ENCODE results near the gene DNM3.

Gene DNM3

DNA sequence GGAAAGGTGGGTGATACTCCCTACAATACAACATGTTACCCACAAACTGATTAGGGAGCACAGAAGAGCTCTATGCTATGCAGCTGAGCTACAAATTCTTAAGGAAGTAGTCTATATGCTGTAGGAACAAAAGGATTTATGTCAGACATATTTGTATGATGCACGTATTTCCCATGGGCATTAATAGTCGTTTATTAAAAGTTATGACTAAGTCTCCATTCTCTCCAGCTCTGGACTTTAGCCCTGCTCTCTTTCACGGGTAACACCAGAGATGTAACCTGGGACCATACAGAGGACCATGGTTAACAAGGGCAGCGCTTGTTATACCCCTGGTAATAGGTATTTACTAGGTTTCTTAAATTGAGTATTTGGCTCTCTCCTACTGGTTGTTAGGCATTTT, 411.0 kb downstream of the DNM3 start:
- in situ Hi-C loops (cut with HindIII; ENCODE audit: low sequenced_read_pairs), result no loop called here

DNA sequence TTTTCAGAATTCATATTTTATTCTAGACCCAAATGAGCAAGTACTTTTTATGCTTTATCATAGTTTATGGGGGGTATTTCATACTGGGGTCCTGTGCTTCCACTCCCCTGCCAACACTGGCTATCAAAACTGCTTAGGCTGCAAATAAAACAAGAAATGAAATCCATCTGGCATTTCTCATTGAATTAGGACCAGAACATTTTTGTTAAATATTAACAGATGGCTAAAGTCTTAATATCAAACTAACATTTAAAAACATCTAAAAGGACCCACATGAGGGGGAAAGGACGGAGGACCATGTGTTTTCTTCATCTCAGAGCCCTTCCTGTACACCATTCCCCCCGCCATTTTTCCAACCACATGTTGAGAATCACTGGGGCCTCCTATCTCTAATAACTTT, 411.7 kb downstream of the DNM3 start:
- in situ Hi-C loops (cut with HindIII; ENCODE audit: low sequenced_read_pairs), result no loop called here

DNA sequence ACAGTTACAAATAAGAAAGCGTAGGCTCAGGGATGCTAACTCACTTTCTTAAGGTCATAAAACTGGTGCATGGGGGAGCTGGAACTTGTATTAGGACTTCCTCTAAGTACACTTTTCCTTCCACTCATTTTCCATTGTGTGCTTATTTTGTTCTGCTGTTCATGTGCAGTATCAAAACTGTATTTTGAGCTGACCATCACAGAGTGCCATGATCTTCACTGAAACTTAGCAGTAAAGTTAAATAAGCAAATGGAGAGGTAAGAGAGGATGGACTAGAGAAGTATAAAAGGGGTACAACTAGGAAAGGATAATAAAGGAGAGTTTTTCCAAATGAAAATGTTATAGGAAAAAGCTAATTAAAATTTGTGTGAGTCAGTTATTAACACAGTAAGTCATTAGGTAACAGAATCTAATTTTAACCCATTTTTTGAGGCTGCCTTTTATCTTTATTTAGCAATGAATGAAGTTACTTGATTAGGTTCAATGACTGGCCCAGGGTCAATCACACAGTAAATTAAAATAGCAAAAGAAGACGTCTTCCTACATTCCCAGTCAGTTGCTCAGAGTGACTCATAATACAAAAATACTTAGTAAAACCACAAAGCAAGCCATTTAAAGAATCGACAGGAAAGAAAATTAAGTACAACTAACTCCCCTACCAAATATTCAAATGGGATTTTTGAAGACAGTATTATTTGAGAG, 413.4 kb downstream of the DNM3 start:
- in situ Hi-C loops (cut with HindIII; ENCODE audit: low sequenced_read_pairs), result no loop called here

DNA sequence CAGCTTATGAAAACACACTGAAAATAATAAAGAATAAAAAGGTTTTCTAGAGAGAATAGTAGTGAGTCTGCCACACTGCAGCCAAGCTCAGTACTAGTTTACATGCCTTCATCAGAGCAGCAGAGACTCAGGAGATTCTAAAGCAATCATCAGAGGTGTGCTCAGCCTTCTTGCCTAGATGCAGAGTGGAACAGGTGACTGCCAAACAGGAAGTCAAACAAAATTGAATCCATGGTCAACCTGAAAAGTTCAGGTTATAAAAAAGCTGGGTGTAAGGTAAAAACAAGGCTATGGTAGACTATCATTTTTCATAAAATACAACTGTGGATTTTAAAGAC, 413.9 kb downstream of the DNM3 start:
- in situ Hi-C loops (cut with HindIII; ENCODE audit: low sequenced_read_pairs), result no loop called here

DNA sequence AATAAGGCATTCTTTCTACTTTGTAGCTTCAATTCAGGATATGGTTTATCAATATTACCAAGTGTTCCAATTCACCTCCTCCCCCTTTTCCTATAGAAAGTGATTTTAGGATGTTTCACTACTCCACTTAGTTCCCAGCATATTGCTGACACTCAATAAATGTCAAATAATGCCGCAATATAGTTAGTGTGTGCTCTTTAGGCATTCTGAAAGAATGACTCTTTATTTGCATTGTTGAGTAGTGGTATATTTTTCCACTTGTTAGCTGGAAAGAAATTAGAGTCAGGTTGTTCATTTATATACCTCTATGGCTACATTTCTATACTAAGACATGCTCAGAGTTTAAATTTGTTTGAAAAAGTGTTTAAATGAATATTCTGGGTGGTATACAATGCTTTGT, 424.6 kb downstream of the DNM3 start:
- in situ Hi-C loops (cut with HindIII; ENCODE audit: low sequenced_read_pairs), result no loop called here

DNA sequence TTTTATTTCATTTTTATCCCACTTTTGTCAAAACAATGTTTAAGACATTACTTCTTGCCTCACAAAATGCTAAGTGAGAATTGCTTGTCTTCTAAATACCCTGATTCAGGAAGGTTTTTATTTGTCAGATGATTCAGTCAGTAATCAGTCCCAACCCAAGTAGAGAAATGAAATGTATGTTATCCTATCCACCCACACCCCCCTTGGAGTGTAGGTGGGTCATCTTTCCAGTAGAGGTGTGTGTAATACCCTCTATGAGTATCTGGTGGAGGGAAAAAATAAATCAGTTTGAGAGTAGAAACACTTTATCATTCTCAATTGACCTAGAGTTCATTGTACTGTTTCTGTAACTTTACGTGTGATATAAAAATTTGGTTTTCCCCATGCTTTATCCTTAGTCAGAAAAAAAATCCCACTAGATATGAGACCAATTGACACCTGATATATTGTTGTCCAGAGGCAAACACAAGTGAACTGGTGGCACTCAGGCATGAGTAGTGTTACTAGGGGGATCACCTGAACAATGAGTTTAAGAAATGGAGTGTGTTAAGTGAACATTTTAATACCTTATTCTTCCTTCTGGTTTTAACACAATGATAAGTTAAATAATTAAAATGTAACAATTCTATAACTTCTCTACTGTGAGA, 425.4 kb downstream of the DNM3 start:
- in situ Hi-C loops (cut with HindIII; ENCODE audit: low sequenced_read_pairs), result no loop called here

DNA sequence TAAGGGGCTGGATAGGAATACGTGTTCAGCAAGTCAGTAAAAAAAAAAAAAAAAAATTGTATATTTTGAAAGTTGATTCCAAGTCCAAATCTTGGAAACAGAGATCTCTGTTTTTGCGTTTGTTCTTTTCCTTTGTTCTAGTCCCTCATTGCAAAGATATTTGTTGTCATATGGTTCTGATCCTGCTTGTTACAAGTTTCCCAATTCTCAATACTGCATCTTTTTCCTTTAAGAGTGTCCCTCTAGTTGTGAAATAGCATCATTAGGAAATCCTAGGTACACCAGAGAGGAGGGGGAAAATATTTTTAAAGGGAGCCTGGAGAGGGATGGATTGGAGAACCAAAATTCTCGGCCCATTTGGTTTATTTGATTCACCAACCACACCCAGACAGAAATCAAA, 426.9 kb downstream of the DNM3 start:
- in situ Hi-C loops (cut with HindIII; ENCODE audit: low sequenced_read_pairs), result no loop called here

DNA sequence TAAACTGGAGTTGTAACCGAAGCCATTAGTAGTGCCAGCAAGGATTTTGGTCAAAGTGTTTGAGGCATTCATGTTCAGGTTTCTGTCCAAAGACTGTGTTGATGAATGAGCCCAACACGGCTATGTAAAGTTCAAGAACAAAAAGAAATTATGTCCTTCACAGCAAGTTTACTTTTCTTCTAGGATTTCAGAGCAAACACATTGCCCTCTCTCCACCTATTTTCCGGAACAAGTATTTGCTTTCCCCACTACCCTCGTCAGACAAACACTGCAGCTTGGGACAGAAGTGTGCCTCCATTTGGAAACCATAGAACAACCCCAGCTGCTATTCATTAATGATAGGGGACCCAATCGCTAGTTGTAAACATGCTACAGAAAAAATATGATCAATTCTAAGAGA, 427.8 kb downstream of the DNM3 start:
- in situ Hi-C loops (cut with HindIII; ENCODE audit: low sequenced_read_pairs), result no loop called here

DNA sequence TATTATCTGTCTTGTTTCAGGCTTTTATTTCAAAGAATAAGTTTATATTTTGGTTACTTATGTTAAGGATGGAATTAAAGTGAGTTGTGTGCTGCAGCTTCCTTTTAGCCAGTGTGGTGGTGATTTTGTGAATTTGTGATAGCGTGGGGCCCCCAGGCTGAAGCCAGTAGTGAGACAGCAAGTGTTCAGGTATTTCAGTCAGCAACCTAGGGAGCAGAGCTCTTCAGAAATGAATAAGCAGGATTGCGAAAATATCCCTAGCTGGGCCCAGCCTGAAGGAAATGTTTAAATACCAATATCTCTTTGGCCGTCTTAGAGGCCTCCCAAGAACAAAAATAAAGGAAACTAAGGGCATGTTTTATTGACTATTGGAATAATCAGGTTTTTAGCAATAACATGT, 428.3 kb downstream of the DNM3 start:
- in situ Hi-C loops (cut with HindIII; ENCODE audit: low sequenced_read_pairs), result no loop called here

DNA sequence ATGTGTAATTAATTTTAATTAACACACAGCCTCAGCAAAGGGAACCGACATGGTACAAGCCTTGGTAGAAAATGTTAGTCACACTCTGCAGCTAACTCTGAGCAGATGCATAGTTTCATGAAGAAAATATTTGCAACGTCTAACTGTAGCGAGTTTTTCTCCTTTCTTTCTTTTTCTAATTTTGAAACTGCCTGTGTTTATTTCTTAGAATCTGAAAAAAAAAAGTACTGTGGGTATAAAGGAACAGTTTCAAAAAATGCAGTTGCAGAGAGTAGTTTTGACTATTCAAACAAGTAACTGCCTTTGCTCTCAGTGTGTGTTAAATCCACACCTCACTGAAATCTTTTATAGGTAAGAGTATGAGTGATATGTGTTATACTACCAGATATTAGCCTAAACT, 429.3 kb downstream of the DNM3 start:
- in situ Hi-C loops (cut with HindIII; ENCODE audit: low sequenced_read_pairs), result no loop called here

DNA sequence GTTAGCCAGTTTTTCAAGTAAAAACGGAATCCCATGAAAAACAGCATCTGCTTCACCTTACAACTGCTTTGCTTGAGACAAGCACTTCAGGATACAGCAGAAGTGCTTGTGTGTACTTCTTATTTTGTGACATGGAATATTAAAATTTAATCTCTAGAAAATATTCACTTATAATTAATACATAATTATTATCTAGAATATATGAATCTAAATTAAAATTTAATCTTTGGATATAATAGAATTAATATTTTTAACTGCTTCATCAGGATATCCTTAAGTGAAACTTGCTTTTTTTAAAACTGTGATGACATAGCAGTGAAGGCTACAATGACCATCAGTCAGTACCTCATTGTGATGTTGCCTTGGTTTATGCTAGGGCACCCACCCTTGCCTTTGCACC, 430.8 kb downstream of the DNM3 start:
- in situ Hi-C loops (cut with HindIII; ENCODE audit: low sequenced_read_pairs), result no loop called here

DNA sequence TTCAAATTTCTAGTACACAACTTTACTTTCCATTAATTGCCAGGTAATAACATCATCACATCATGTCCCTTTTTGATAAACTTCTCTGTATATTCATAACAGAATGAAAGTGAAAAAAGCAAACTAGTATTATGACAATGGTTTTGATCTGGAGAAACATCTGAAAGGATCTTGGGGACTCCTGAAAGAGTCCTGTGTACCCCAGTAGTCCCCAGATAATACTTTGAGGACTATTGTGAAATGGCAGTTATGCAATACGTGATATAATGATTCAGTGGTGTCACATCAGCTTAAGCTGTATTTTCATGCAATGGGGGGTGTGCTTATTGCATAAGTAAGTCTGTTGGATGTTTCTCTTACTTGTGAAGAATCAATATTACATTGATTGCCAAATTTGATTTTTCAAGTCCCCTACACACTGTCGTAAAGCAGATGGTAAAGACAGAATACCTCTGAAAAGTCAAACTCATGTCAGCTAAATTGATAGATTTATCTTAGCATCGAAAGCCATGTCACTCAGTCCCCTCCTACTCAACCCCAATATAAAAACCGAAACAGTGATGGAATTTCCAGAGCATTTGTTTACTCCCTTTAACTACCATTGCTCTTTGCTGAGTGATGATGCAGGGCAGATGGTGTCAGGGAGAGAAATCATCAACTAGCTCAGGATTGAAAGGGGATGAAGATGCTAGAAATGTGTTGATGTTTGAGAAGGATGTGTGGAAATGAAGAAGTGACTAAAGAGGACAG, 432.5 kb downstream of the DNM3 start:
- in situ Hi-C loops (cut with HindIII; ENCODE audit: low sequenced_read_pairs), result no loop called here

DNA sequence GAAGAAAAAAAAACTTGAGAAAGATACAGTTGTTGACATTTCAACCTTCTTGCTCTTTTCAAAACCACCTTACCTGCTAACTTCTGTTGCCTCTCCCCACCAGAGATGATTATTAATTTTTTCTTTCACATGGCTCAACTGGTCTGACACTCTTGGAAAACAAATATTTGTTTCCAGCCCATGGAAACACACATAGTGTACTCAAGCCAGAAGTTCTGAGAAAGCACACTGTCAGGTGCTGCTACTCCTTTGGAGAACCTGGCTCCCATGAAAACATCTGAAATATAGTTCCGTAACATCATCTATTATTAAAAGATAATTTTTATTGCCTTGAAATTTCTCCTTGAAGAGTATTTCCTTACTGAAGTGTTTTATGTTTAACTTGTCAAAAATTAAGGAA, 434.2 kb downstream of the DNM3 start:
- in situ Hi-C loops (cut with HindIII; ENCODE audit: low sequenced_read_pairs), result no loop called here

DNA sequence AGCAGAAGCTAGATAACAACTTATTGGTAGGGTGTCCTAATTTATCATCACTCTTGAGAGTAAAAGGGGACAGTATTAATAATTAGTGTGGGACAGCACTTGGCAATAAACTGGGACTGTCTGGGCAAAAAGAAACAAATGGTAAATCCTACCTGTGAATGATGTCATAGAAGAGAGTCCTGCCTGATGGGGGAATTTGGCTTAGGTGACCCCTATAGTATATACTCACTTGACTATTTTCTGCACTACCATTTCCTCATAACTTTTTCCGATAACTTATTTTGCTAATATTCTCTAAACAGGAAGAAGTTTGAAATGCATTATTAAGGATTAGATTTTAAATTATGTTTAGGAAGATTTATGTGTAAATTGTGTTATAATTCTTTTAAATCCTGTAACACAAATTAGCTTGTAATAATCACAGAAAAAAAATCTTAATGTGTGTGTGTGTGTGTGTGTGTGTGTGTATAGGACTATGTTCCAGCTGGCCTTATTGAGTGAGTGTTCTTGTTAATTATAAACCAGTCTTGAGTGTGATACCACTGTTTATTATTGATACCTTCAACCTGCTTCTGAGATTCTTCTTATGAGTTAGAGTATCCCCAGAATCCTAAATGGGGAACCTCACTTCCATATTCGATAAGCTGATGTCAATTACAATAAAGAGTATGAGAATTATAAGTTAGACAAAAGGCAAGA, 435.0 kb downstream of the DNM3 start:
- in situ Hi-C loops (cut with HindIII; ENCODE audit: low sequenced_read_pairs), result no loop called here

DNA sequence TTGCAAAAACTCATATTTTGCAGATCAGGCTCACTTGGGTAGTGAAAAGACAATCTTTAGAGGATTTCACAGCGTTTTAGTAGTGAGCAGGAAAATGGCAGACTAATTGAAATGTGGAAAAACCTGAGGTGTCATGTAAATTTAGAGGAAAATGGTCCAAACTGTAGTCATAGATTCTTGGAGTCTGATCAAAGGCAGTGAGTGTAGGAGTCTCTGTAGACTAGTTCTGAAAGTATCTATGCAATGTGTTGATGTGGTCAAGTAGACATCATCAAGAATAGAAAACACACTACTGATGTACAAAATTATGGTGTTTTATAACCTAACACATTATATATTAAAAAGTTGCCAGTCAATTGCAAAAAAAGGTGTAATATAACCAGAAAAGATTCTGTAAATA, 436.0 kb downstream of the DNM3 start:
- in situ Hi-C loops (cut with HindIII; ENCODE audit: low sequenced_read_pairs), result no loop called here

DNA sequence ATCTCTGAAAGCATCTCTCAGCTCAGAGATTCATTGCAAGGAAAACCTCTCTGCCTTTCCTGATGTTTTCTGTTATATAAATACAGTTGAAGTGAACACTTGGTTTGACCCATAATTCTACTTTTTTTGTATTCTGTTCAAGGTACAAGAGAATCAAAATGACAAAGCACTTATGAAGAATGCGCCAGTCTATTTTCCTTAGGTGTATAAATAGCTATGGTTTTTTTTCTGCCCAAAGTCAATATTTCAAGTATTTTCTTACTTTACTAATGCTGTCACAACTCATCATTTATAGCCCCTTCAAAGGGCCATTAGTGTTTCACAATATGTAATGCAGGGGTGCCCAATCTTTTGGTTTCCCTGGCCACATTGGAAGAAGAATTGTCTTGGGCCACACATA, 436.7 kb downstream of the DNM3 start:
- in situ Hi-C loops (cut with HindIII; ENCODE audit: low sequenced_read_pairs), result no loop called here

DNA sequence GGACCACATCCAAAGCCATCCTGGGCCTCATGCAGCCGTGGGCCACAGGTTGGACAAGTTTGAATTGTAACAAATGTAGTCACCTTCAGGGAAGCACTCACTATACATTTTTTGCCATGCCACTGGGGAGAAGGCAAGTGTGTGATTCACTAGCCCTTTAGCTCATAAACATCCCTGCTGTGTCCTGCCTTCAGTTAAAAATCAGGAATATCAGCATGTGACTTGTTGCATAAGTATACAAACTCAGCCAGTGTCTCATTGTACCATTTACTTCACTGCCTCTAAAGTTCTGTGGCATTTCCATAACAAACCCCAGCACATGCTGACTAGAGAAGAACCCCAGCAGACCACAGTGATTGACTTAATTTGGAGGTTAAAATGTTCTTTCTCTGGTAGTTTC, 437.2 kb downstream of the DNM3 start:
- in situ Hi-C loops (cut with HindIII; ENCODE audit: low sequenced_read_pairs), result no loop called here

DNA sequence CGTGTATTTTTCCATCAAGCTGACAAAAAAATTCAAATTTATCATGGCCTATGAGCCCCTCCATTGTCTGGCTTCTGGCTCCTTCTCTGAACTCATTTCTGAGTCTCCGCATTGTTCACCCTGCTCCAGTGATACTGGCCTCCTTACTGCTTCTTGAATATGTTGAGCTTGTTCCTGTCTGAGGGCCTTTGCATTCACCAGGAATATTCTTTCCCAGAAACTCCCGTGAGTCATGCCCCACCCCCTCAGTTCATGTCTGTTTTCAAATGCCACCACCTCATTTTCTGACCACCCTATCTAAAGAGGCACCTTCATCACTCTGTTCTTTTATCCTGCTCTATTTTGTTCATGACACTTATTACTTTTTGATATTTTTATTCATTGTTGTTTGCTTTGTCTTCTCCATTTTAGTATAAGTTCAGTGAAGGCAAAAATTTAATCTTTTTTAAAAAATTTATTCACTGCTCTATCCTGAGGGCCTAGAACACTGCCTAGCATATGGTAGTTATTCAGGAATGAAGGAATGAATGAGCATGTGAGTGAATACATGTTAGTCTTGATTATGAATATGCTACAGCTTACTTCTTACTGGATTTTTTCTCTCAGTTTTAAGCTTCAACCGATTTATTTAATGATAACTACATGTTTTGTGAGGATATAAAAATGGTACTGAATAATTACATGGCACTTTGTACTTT, 438.8 kb downstream of the DNM3 start:
- in situ Hi-C loops (cut with HindIII; ENCODE audit: low sequenced_read_pairs), result loop anchor here (5.0 kb wide), 1 partner anchor 43 kb away; no protein-coding TSS in a partner anchor

DNA sequence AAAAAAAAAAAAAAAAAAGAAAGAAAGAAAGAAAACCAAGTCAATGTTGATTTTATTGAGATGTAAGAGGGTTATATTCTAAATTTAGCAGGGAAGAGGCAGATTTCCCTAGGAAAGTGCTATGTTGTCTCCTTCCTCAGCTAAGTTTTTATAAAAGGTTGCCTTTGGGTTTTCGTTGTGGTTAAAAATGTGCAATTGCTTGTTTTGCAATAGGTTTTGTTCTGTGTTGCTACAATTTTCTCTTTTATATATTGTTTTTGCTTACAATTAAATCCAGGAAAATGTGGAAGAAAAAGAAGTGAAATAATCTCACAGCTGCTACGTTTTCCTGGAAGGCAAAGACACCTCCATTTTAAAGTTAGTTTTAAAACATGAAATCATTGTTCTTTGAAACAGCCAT, 442.5 kb downstream of the DNM3 start:
- in situ Hi-C loops (cut with HindIII; ENCODE audit: low sequenced_read_pairs), result loop anchor here (5.0 kb wide), 1 partner anchor 46 kb away; no protein-coding TSS in a partner anchor

DNA sequence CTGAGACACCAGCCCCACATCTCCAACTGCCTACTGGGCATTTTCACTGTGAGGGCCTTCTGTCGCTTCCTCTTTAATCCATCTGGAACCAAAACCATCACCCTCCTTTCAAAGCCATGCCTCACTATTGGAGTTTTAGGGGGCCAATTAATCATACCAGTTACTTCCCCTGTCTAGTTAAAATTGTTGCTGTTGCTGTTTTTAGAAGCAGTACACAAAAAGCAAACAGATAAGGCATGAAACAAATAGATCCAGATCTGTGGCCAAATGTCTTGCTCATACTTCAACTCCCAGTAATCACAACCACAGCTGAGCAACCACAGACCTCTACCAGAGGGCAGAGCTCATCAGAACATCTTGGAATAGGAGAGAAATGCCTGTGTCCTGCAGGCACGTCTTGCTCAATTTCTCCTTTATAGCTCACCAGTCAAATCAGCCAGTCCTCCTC, 445.4 kb downstream of the DNM3 start:
- in situ Hi-C loops (cut with HindIII; ENCODE audit: low sequenced_read_pairs), result loop anchor here (5.0 kb wide), 1 partner anchor 89 kb away; no protein-coding TSS in a partner anchor

DNA sequence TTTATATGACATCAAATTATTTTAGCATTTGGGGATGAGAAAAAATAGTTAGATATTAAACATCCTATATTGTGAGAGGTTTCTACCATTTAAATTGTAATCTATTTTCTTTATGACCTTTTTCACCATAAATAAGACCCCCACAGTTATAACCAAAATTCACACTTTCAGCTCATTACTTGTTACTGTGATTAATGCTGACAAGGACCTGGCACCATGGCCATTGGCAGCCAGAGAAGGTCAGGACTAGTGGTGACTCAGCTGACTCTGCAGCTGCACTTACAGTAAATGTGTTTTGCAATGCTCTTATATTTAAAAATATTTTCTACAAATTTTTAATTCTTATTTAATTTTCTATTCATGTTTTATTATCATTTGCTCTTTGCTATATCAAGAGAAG, 445.9 kb downstream of the DNM3 start:
- in situ Hi-C loops (cut with HindIII; ENCODE audit: low sequenced_read_pairs), result loop anchor here (5.0 kb wide), 1 partner anchor 90 kb away; no protein-coding TSS in a partner anchor
